ENCODE results near the gene RIMS1.

RIMS1 gene

DNA sequence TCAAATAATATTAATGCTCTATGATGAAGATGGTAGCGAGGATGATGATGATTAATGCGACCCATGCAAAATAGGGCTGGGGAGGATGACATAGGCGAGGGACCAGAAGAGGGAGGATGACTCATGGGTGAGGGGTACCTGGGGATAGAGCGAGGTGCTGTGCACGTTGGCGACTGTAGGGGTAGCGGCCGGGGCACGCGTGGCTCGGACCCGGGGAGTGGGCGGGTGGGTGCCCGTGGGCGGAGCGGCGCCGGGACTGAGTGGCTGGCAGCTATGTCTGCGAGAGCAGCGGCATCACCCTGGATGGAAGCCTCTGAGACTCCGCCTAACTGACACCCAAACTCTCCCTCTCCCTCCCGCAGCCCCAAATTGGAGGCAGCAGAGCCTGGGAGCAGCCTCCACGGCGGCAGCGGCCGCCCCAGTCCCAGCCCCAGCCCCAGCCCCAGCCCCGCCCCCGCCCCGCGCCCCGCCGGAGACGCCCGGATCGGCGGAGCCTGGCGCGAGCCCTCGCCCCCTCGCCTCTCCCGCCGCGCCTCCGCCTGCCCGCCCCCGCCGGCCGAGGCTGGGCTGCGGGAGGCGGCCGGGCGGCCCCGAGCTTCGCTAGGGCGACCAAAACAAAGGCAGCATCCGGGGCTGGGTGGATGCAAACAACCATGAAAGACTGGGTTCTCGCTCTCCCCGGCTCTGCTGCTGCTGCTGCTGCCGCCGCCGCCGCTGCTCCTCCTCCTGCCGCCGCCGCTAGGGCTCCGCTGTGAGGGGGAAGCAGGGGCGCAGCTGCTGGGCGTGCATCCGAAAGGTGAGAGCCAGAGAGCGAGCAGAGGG is at the start of gene RIMS1:
RIMS1 (plus strand) TSS at position 367 of the 822 bp plus-strand sequence. CDS start 474 bp downstream, outside the sequence.
- peak; percentile 57 for DNase-seq

DNA sequence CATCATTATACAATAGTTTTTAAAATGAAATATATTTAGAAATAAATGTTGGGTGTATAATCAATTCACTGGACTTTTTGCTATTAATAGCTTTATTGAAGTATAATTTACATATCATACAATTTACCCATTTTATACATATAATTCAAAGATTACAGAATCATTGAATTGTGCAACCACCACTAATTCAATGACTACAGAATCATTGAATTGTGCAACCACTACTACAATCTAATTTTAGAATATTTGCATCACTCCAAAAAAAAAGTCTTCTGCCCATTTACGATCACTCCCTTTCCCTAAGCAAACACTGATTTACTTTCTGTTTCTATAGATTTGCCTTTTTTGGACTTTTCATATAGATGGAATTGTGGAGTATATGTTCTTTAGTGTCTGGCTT is 35.1 kb upstream of the RIMS1 start:
- no peak for DNase-seq

GRCh38 chr6:71852948-71853347 is 33.4 kb upstream of the RIMS1 start:
- no peak for DNase-seq

GRCh38 chr6:71855406-71855805 is 30.9 kb upstream of the RIMS1 start:
- DNase-seq: no peak

DNA sequence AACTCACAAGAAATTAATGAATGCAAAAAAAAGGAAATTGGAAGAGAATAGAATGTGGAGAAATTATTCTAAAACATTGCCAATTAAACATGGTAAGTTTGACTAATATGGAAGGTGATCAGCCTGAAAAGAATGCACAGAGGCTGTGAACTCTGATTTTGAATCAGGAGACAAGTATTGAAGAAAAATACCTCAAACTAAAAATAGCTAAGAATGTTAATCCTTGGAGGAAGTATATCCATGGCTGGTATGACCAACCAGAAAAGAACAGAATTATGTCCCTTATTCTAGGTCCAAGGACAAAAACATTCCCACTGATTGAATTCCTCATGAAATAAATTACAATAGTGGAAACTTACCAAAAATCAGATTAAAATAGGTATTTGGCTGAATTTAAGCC is 7.3 kb upstream of the RIMS1 start:
- no peak for DNase-seq

DNA sequence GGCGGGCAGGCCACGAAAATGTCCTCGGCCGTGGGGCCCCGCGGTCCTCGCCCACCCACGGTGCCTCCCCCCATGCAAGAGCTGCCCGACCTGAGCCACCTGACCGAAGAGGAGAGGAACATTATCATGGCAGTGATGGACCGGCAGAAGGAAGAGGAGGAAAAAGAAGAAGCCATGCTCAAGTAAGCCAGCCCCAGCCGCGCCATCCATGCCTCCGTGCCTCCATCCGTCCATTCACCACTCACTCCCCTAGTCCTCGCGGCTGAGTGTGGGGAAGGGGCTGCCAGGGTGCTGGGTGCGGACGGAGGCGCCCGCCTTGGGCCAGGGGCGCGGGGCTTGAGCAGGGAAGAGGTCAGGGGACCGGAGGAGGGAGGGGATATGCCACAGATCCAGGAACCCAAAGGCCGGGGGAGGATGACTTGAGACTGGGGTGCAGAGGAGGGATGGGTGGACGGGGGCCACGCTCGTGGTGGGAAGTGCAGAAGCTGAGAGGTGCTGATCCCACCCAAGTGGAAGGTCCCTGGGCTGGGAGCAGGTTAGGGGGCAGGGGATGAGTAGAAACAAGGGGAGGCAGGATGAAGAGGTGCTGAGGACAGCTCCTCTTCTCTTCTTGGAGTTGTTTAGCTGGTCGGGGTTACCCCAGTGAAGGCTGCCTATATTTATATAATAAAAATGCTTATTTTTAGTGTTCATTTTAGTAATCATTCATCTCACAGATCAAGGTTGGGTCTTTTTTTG is 825 bp downstream of the RIMS1 start:
- DNase-seq: no peak

- no peak for DNase-seq
These were observed 1.4 kb downstream of the RIMS1 start for GRCh38 chr6:71887744-71888230.

- no peak for DNase-seq
These were observed 2.5 kb downstream of the RIMS1 start for GRCh38 chr6:71888756-71889340.

- no peak for DNase-seq
These were observed 3.0 kb downstream of the RIMS1 start for GRCh38 chr6:71889366-71889765.

DNA sequence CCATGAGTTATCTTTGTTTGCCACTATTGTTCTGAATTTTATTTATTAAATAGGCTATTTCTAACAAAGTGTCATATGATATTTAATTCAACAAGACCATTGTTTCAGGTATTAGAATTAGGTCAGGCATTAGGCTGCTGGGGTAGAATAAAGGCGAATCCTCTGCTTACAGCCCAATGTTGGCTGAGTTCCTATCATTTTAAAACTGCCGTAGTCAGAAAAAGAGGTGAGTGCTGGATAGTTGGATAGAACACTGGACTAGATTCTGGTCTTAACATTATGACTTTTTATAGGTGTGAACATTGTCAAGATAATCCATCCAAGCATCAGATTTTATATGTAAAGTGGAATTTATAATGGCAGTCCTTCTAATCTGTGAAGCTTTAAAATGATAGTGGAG is 6.3 kb downstream of the RIMS1 start:
- DNase-seq: no peak

DNA sequence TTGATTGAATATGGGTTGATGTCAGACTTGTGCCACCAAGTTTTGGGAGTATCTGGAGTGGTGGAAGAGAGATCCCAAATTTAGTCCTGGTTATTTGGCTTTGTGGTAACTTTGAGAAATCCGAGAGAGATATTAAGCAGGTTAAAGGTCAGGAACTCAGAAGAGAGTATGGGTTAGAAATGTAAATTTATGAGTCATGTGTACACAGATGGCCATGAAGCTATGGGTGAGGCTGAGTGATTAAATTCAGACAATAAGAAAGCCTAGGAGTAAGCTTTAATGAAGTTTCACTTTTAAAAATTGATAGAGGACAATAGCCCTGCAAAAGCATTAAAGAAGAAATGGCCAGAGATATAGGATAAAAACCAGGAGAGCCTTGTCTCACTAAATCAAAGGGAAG is 14.3 kb downstream of the RIMS1 start:
- no peak for DNase-seq

GRCh38 chr6:71902261-71902660 is 15.9 kb downstream of the RIMS1 start:
- no peak for DNase-seq

DNA sequence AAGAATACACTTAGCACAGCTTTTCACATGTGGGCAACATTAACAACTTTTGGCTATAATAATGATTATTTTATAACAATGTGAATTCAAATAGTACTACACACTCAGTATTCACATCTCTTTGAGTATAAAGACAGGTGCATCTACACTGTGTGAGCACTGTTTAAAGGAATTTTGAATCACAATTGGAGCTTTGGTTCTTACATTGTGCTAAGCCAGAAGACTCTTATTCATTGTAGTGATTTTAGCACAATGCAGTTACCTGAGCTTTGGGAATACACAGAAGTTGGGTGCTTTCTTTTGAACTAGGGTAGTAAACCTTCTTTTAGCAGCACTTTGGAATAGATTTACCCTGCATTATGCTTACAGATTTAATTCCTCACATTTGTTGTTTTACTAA is 20.5 kb downstream of the RIMS1 start:
- no peak for DNase-seq

DNA sequence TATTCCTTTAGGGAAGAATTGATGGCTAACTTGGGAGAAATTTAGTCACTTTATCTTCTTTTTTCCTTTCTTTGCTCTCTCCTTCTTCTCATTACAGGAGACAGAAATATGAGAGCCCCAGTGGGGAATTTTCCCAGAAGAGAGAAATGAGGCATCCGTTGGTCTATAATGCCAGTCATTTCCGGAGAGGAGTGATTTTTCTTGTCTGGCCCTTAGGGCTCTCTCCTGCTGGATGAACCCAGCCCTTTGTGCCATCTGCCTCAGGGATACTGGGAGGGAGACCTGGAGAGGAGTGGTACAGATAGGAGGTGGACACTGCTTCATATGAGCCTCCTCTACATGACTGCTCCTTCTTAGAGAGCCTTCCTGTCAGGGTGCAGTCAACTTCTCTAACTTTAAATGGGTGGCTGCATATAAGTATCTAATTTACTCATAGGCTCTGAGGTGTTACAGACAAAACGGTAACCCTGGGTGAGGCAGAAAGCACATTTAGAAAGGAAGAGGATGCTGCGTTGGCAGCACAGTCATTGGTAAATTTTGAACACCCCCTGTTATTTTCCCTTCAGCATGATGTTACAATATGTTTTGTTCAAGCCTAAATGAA is 21.9 kb downstream of the RIMS1 start:
- no peak for DNase-seq

- DNase-seq: no peak
These were observed 27.3 kb downstream of the RIMS1 start for GRCh38 chr6:71913444-71914234.

GRCh38 chr6:71929047-71929446 is 42.7 kb downstream of the RIMS1 start:
- DNase-seq: no peak

DNA sequence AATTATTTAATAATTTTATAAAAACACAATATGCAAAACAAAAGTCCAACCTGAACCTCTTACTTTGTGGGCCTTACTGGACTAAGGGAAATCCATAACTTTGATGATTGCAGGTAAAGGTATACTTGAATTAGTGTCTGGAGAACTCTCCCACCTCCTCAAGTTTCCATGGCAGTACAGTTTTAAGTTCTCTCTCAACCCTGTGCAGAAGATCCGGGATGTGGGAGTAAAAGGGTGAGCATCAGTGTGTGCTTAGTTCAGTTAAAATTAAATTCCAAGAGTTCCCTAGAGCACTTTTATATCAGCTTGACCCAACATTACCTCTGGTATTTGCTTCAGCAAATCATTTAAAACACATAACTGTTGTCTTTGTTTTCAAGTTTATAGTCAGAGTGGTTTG is 47.5 kb downstream of the RIMS1 start:
- no peak for DNase-seq

DNA sequence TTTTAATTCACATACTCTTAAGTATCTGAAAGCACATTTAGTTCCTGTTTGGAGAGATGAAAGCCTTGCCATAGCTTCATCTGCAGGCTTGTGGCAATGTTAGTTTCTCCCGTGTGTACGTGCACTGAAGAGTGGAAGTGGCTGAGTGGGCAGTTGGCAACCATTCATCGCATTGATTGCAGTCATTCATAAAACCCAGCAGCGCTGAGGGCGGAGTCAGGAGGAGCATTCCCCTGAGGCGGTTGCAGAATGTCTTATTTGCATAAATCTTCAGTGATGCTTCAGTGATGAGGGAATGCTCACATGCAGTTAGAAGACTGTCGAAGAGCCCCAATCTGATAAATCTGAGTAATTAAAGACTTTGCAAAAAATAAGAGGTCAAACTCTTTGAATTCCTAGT is 79.1 kb downstream of the RIMS1 start:
- DNase-seq: no peak

DNA sequence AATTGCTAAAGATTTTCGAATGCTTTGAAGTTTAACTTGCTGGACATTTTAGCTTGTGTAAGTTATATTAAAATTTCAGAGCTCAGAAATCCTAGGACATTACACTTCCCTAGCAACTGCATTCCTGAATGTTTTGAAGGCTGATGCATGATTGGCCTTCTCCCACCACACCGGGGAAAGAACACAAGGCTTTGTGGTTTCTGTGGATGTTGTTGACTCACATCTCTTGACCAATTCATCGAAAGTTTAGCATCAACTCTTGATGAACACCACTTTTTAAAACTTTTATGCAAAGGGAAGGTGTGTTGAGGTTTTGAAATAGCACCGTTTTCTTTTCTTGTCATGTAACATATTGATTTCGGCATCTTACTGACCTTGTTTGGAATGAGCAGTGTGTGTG is 81.1 kb downstream of the RIMS1 start:
- no peak for DNase-seq

DNA sequence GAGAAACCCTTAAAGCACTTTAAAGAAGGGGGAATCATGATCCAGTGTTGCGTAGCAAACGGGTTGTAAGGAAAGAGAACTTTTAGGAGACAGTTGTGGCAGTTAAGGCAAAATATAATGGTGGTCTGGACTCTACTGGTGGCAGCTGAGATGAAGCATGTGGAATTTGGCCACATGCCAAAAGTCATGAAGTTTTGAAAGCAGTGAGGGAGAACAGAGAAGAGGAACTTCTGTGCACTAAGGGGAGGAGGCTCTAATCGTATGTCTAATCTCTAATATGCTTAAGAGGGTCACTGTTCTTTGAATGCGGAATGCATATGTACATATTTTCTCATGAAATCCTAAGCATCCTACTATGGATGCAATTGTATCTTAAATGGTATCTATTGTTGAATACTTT is 91.5 kb downstream of the RIMS1 start:
- DNase-seq: no peak

GRCh38 chr6:71979911-71980310 is 93.6 kb downstream of the RIMS1 start:
- no peak for DNase-seq

GRCh38 chr6:71982389-71982788 is 96.0 kb downstream of the RIMS1 start:
- no peak for DNase-seq

GRCh38 chr6:71983131-71983530 is 96.8 kb downstream of the RIMS1 start:
- no peak for DNase-seq
